GM18951 (cell line): ENCODE results near the gene ZNF391.
"Not testable (repeated sequence)": the region's sequence is repeated elsewhere in the genome, so short reads cannot be mapped to it uniquely, and the experiment has no call there.

Experiments
- POLR2A ChIP-seq: IDR thresholded peaks from 4 replicates; pipeline ENCODE4 v1.6.1; 2011; ENCODE audit warnings: mild to moderate bottlenecking; ENCODE audit not compliant: insufficient read length, insufficient read depth; ENCODE audit errors: extremely low read depth
- in situ Hi-C: fragments of 300-500 bp; cut with MboI; formaldehyde crosslinking; loops from one replicate; pipeline ENCODE4 v1.12.0; 2022; ENCODE audit warnings: low sequenced_read_pairs, mixed read lengths, inconsistent platforms; ENCODE audit not compliant: unreplicated experiment

Gene ZNF391

DNA sequence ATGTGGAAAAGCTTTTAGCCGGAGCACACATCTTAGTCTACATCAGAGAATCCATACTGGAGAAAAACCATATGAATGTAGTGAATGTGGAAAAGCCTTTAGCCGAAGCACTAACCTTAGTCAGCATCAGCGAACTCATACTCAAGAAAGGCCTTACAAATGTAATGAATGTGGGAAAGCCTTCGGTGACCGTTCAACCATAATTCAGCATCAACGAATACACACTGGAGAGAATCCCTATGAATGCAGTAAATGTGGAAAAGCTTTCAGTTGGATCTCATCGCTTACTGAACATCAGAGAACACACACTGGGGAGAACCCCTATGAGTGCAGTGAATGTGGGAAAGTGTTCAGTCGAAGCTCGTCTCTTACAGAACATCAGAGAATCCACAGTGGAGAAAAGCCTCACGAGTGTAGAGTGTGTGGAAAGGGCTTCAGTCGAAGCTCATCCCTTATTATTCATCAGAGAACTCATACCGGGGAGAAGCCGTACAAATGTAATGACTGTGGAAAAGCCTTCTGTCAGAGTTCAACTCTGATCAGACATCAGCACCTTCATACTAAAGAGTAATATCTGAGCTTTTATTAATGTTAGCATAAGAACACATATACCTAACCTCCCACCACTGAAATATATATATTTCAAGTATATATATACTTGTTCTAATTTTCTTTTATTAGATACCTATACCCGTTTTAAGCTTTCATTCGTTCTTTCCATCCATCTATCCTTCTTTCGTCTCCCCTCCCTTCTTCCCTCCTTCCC is 12.5 kb downstream of the ZNF391 start:
- in situ Hi-C loops = no loop called here
- no peak for TF ChIP-seq POLR2A

DNA sequence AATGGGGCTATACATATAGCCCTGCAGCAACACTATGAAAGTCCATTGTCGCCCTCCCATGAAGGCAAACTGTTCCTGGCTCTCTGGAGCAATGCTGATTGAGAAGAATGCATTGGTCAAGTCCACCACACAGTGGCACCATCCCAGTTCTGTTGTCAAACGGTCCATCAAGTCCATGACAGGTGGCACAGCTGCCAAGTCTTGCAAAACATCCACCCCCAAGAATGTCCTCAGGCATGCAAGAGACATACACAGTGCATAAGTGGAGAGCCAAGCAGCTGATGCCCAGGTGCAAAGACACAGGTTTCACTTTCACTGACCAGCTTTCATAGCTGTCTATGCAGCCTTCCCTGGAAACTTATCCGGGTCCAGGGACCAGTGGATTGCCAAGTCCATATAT is 17.5 kb downstream of the ZNF391 start:
- no peak for TF ChIP-seq POLR2A
- in situ Hi-C loops = no loop called here

- TF ChIP-seq POLR2A = no peak
- in situ Hi-C loops = no loop called here
Observed at GRCh38 chr6:27407153-27407814, 18.7 kb downstream of the ZNF391 start.

DNA sequence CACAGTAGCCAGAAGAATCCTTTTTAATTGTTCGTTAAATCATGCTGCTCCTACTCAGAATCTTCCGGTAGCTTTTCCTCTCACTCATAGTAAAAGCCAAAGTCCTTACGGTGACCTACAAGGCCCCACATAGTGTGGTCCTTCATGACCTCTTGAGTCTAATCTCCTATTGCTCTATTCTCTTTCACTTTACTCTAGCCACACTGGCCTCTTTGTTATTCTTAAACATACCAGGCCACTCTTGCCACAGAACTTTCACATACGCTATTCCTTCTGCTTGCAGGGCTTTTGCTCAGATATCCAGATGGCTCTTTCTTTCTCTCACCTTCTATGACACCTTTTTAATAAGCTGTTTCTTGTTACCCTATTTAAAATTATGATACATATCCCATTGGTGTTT is 25.7 kb downstream of the ZNF391 start:
- TF ChIP-seq POLR2A = no peak
- in situ Hi-C loops = no loop called here

DNA sequence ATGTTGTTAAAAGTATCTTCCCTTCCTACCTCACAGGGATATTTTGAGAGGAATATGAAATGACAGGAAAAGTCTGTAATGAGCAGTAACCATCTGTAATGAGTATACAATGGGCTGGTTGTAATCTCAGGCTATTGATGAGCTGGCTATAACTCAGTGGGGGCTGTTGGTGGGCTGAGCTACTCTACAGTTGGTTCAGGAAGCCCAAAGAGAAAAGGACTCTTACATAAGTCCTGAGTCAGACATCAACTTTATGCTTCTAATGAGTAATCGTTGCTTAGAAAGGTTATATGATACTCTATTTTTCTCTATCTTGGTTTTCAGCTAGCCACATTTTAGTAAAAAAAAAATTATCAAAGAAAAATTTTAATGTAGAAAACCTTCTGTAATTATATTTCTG is 26.4 kb downstream of the ZNF391 start:
- TF ChIP-seq POLR2A = no peak
- in situ Hi-C loops = no loop called here

GRCh38 chr6:27415898-27416297 is 27.3 kb downstream of the ZNF391 start:
- TF ChIP-seq POLR2A = no peak
- in situ Hi-C loops = no loop called here

GRCh38 chr6:27419363-27419762 is 30.8 kb downstream of the ZNF391 start:
- no peak for TF ChIP-seq POLR2A
- in situ Hi-C loops = no loop called here

DNA sequence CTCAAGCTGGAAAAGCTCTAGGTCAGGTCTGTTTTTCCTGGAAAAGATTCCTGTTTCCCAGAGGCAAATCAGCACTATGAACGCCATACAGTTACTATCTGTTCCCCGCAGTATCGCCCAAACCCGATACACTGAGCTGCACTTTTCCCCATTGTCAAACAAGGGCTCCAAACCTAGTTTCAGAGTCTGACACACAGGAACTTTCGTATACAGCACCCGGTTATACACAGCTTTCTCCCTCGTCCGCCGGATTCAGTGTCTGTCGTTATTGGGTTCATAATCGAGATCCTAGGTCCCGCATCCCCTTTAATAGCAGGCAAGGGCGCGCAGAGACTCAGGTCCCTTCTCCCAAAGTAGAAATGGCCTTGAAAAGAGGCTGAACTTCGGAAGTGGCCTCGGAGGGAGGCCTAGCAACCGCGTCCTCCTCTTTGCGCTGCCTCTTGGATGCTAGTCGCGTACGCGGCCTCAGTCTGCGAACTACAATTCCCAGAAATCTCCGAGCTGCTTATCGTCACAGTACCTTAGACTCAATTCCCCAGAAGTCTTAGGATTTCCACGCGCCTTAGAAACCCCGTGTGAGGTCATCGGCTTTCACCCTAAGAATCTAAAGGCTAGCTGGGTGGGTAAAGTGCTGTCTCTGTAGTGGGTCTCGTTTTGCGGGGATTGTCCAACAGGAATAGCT is 34.2 kb downstream of the ZNF391 start:
- TF ChIP-seq POLR2A = no peak
- in situ Hi-C loops = no loop called here

DNA sequence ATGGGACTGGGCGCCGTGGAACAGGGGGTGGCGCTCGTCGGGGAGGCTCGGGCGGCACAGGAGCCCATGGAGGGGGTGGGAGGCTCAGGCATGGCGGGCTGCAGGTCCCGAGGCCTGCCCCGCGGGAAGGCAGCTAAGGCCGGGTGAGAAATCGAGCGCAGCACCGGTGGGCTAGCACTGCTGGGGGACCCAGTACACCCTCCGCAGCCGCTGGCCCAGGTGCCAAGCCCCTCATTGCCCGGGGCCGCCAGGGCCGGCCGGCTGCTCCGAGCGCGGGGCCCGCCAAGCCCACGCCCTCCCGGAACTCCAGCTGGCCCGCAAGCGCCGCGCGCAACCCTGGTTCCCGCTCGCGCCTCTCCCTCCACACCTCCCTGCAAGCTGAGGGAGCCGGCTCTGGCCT is 36.3 kb downstream of the ZNF391 start:
- in situ Hi-C loops = not testable (repeated sequence)

- in situ Hi-C loops = no loop called here
- TF ChIP-seq POLR2A = no peak
Observed at GRCh38 chr6:27426045-27426620, 37.6 kb downstream of the ZNF391 start.

GRCh38 chr6:27428502-27428901 is 39.9 kb downstream of the ZNF391 start:
- TF ChIP-seq POLR2A = no peak
- in situ Hi-C loops = no loop called here

DNA sequence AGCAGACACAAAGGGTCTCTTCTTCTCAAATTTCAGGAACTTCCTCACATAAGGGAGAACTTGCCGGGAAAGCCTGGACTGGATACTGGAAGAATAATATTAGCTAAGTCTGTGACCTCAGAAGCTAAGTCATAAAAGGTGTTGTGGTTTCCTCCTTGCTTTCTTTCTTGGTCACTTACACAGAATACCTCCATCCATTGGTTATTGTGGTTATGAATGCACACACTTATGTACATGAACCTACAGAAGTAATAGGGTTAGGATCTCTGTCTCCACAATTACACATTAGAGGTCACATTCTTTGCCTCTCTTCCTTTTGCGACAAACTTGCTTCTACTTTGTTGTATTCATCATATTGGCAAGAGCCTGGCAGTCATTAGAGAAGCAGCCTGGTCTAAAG is 40.4 kb downstream of the ZNF391 start:
- TF ChIP-seq POLR2A = no peak
- in situ Hi-C loops = no loop called here

DNA sequence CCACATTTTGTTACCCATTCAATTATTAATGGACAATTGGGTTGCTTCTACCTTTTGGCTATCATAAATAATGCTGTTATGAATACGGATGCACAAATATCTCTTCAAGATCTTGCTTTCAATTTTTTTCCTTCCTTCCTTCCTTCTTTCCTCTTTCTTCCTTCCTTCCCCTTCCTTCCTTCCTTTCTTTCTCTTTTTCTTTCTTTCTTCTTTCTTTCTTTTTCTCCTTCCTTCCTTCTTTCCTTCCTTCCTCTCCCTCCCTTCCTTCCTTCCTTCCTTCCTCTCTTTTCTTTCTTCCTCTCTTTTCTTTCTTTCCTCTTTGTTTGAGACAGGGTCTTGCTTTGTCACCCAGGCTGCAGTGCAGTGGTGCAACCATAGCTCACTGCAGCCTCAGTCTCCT is 45.2 kb downstream of the ZNF391 start:
- in situ Hi-C loops = no loop called here

More for the DNA sequence above, 45.2 kb downstream of the ZNF391 start:
- TF ChIP-seq POLR2A = no peak
